Liver (tissue), 9 donors: ENCODE measurements around the gene SYNPR. TPM values are rescaled to one million over a fixed set of nuclear protein-coding genes. Genes with fewer than 3 reads are reported as not detected.

Experiments used
- DNase-seq: peaks from one replicate; pipeline ENCODE4 v3.0.0-alpha.2; 2017; ENCODE audit warnings: low spot score
- H3K27ac ChIP-seq, 2 donors: one replicate each; pipeline ENCODE4 v1.7.0; 2013; ENCODE audit warnings: inconsistent platforms in 2 of 2, low read length in 2 of 2, control low read depth in 1 of 2, low read depth in 1 of 2, mild to moderate bottlenecking in 1 of 2
- H3K27me3 ChIP-seq, 4 donors: one replicate each; pipeline versions ENCODE4 v1.6.1 to v1.7.0; 2013; ENCODE audit warnings: low read length in 3 of 4, inconsistent platforms in 1 of 4, mild to moderate bottlenecking in 1 of 4, moderate library complexity in 1 of 4; ENCODE audit not compliant: control insufficient read depth in 4 of 4, insufficient read depth in 4 of 4
- H3K36me3 ChIP-seq, 4 donors: one replicate each; pipeline versions ENCODE4 v1.6.1 to v1.7.0; 2013; ENCODE audit warnings: low read length in 3 of 4, mild to moderate bottlenecking in 3 of 4, low read depth in 1 of 4, moderate library complexity in 1 of 4; ENCODE audit not compliant: control insufficient read depth in 4 of 4, insufficient read depth in 3 of 4
- H3K4me1 ChIP-seq, 4 donors: one replicate each; pipeline versions ENCODE4 v1.6.1 to v1.7.0; 2013; ENCODE audit warnings: low read length in 3 of 4, mild to moderate bottlenecking in 3 of 4, moderate library complexity in 1 of 4; ENCODE audit not compliant: control insufficient read depth in 4 of 4, insufficient read depth in 4 of 4
- H3K4me3 ChIP-seq, 3 donors: one replicate each; pipeline versions ENCODE4 v1.6.1 to v1.7.0; 2013; ENCODE audit warnings: low read length in 3 of 3, control low read depth in 1 of 3, low read depth in 1 of 3, mild to moderate bottlenecking in 1 of 3
- H3K9ac ChIP-seq, 2 donors: one replicate each; pipeline ENCODE4 v1.7.0; 2013; ENCODE audit warnings: low read length in 2 of 2, mild to moderate bottlenecking in 2 of 2, moderate library complexity in 2 of 2, control low read depth in 1 of 2, low read depth in 1 of 2
- H3K9me3 ChIP-seq, 4 donors: one replicate each; pipeline versions ENCODE4 v1.6.1 to v1.7.0; 2013; ENCODE audit warnings: low read length in 3 of 4; ENCODE audit not compliant: control insufficient read depth in 4 of 4
- CTCF ChIP-seq: fragments of 150-350 bp; IDR thresholded peaks from 2 replicates; pipeline ENCODE4 v1.5.1; 2017; ENCODE audit warnings: improper control_type of control experiment, low read depth, low read length; ENCODE audit not compliant: missing input control
- EGR1 ChIP-seq, 2 donors: IDR thresholded peaks; 2 replicates each; pipeline ENCODE4 v1.6.1; 2016 to 2018; ENCODE audit warnings: antibody characterized with exemption in 2 of 2, low read depth in 2 of 2
- FOXA1 ChIP-seq: IDR thresholded peaks from 2 replicates; pipeline ENCODE4 v1.6.1; 2016; ENCODE audit warnings: antibody characterized with exemption
- FOXA2 ChIP-seq: IDR thresholded peaks from 2 replicates; pipeline ENCODE4 v1.6.1; 2016; ENCODE audit warnings: antibody characterized with exemption
- GABPA ChIP-seq, 2 donors: IDR thresholded peaks in 1 of 2; conservative IDR thresholded peaks in 1 of 2; 2 replicates each; pipeline ENCODE4 v1.6.1; 2016; ENCODE audit warnings: antibody characterized with exemption in 2 of 2, mild to moderate bottlenecking in 1 of 2, moderate library complexity in 1 of 2
- HNF4A ChIP-seq, 2 donors: conservative IDR thresholded peaks; 2 replicates each; pipeline ENCODE4 v1.6.1; 2016; ENCODE audit warnings: antibody characterized with exemption in 2 of 2, mild to moderate bottlenecking in 2 of 2
- HNF4G ChIP-seq: IDR thresholded peaks from 2 replicates; pipeline ENCODE4 v1.6.1; 2016; ENCODE audit warnings: antibody characterized with exemption
- MAX ChIP-seq: IDR thresholded peaks from 2 replicates; pipeline ENCODE4 v1.6.1; 2016; ENCODE audit warnings: antibody characterized with exemption
- RAD21 ChIP-seq, 2 donors: IDR thresholded peaks; 2 replicates each; pipeline ENCODE4 v1.6.1; 2016; ENCODE audit warnings: antibody characterized with exemption in 2 of 2, mild to moderate bottlenecking in 2 of 2
- REST ChIP-seq: IDR thresholded peaks from 2 replicates; pipeline ENCODE4 v1.6.1; 2016; ENCODE audit warnings: antibody characterized with exemption, mild to moderate bottlenecking
- RXRA ChIP-seq, 2 donors: IDR thresholded peaks; 2 replicates each; pipeline ENCODE4 v1.6.1; 2017 to 2018; ENCODE audit warnings: antibody characterized with exemption in 2 of 2, mild to moderate bottlenecking in 1 of 2
- SP1 ChIP-seq: IDR thresholded peaks from 2 replicates; pipeline ENCODE4 v1.6.1; 2018; ENCODE audit warnings: antibody characterized with exemption, mild to moderate bottlenecking
- TAF1 ChIP-seq: conservative IDR thresholded peaks from 2 replicates; pipeline ENCODE4 v1.6.1; 2016; ENCODE audit warnings: antibody characterized with exemption, mild to moderate bottlenecking
- YY1 ChIP-seq: IDR thresholded peaks from 2 replicates; pipeline ENCODE4 v1.6.1; 2016; ENCODE audit warnings: antibody characterized with exemption, mild to moderate bottlenecking
- WGBS: extraction: QIAGEN DNeasy Blood & Tissue Kit; methylation state at CpG from one replicate; pipeline ENCODE4 v1.1.7; 2013; 5-methylcytosine and 5-hydroxymethylcytosine counted together
- polyA plus RNA-seq, 2 donors: library from polyadenylated mRNA; stranded (reverse) in 1 of 2; unstranded in 1 of 2; fragments of 200-250 nt in 1 of 2; fragments of >200 nt in 1 of 2; fragmentation: Nextera tagmentation in 1 of 2; extraction: Ambion mirVana in 1 of 2; gene quantifications; one replicate each; pipeline versions ENCODE4 v1.2.1 to v1.2.3, GENCODE V29; 2013 to 2015
- total RNA-seq, 2 donors: library from RNA; depleted of rRNA; stranded (reverse); fragments of >200 nt; gene quantifications; one replicate each; pipeline ENCODE4 v1.2.3, GENCODE V29; 2014
- donor health status: healthy.
- donor health status: healthy.
- donor health status: healthy.
- donor health status: healthy.
- donor health status: healthy.

The SYNPR gene
- total and polyA plus RNA-seq, 4 donors = not detected

- no peak overlapping the region for H3K27ac ChIP-seq
- TF ChIP-seq FOXA2 (no peak), CTCF (peak; percentile 54), TAF1 (no peak), EGR1 (IDR thresholded peaks at IDR 0.05; ENCODE audit: low read depth in 2 of 2) (no peak), YY1 (peak; percentile 91), FOXA1 (no peak), SP1 (no peak), HNF4G (no peak), RAD21 (IDR thresholded peaks at IDR 0.05) (peak; percentile 66 to 75), GABPA (IDR thresholded peaks at IDR 0.05 in 1 of 2, conservative IDR thresholded peaks at IDR 0.05 in 1 of 2) (no peak), MAX (no peak)
- H3K36me3 ChIP-seq = no peaks in the 10 kb centered on the region
- H3K9me3 ChIP-seq = no peaks in the 10 kb centered on the region
- H3K4me1 ChIP-seq = no peaks in the 10 kb centered on the region
- WGBS = 15% methylated on average over 6 of the region's 6 CpGs
- no peaks in the 10 kb centered on the region for H3K27me3 ChIP-seq
- H3K9ac ChIP-seq = no peak overlapping the region
- H3K4me3 ChIP-seq = no peak overlapping the region
- DNase-seq = no peak
Observed at GRCh38 chr3:63228677-63229076, 49.4 kb upstream of the SYNPR start.

- no peak overlapping the region for H3K4me3 ChIP-seq
- no peaks in the 10 kb centered on the region for H3K27me3 ChIP-seq
- TF ChIP-seq TAF1 (no peak), RXRA (IDR thresholded peaks at IDR 0.05) (no peak), HNF4G (no peak), FOXA2 (no peak), REST (no peak), CTCF (no peak), HNF4A (conservative IDR thresholded peaks at IDR 0.05) (no peak)
- H3K9ac ChIP-seq = no peak overlapping the region
- DNase-seq = no peak
- H3K36me3 ChIP-seq = no peaks in the 10 kb centered on the region
- H3K4me1 ChIP-seq = no peaks in the 10 kb centered on the region
- H3K9me3 ChIP-seq = no peaks in the 10 kb centered on the region
- no peak overlapping the region for H3K27ac ChIP-seq
Observed at GRCh38 chr3:63230146-63230545, 48.0 kb upstream of the SYNPR start.
